ENCODE measurements around the gene HOXC11.

The HOXC11 gene

GRCh38 chr12:53942467-53942997 lies 30.4 kb upstream of the HOXC11 start:
- DNase-seq (ENCODE audit: low spot score): no peak

- DNase-seq (ENCODE audit: low spot score): no peak
Observed at GRCh38 chr12:53944209-53944608, 28.7 kb upstream of the HOXC11 start.

- no peak for DNase-seq (ENCODE audit: low spot score)
Observed at GRCh38 chr12:53944907-53945847, 27.7 kb upstream of the HOXC11 start.

DNA sequence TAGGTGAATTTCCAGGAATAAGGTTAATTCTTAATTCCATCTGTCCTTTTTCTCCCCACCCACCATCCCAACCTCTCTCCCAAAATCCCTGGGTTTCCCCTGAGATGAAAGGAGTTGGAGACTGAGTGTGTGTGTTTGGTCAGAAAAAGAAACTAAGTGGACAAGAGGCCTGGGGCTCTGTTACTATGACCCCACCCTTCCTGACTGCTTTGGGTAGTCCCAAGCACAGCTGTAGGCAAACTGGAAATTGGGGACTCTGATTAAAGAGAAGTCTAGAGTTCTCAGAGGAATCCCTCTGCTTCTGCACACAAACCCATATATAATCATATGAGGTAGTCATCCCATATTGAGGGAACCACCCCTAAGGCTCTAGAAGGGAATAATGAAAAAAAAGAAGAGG lies 25.2 kb upstream of the HOXC11 start:
- no peak for DNase-seq (ENCODE audit: low spot score)

DNA sequence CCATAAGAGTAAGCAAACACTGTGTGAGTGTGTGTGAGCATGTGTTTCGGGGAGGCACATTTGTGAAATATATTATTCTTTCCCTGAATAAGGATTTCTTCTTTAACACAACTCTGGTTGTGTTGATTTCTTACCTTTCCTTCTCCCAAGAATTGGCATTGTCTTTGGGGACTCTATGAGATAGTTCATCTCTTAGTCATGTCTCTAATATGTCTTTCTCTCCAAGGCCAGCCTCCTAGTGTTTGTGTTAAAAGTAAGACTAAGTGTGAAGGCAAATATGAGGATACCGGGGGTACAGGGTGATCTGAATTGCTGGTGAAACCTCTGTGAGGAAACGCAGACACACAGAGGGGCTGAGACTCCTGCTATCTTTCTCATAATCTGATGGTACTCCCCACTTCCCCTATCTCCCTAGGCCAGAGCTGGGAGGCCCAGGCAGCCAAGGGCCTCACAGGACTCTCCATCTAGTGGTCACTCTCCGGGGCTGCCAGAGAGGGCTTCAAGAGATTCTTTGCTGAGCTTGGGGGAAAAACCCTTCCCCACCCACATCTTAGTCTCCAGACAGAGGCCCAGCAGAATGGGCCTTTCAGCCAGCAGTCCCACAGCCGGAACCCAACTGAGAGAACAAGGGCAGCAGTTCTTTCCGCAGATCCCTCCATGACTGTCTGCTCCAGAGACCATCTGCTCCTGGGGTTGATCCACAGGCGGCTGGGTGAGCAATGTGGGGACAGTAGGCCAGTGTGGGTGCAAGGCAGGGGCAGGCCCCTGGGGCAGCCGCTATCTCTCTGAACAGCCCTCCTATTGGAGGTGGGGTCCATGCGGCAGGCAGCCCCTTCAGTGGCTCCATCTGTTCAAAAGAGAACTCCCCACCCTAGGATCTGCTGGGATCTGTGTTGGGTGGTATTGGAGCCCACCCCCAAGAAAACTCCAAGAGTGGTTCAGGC lies 24.0 kb upstream of the HOXC11 start:
- no peak for DNase-seq (ENCODE audit: low spot score)

DNA sequence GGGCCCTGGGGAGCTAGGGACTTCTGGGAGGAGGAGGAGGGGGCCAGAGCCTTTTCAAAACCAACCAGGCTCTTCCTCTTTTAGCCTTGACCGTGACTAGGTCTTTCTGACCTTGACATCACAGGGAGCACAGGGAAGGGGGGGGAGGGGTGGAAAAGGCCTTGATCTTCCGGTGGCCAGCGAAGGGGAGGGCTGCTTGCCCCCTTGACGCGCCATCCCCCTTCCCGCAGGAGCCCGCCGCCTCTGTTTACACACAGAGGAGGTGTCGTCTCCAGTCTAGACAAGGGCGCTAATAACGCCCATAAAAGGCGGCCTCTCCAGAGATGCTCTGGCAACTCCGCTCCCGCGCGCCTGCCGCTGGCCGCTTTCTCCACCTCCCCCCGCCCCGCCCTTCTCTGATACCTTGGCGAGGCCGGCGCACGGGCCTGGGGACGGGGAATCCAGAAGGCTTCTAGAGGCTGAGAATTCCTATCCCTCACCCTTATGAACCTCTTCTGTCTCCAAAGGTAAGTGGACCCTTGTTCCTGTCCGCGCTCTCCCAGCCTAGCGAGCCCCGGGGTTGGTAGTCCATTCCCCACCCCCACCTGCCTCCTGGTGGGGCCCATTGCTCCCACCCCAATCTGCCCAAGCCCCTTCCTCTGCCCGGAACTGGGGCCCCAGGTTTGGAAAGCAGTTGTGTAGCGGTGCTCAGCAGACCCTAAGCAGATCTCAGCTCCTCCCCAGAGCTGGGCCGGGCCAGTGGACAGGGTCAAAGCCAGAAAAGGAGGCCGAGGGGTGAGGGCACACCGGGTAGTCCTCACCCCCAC lies 23.1 kb upstream of the HOXC11 start:
- no peak for DNase-seq (ENCODE audit: low spot score)

GRCh38 chr12:53950437-53950773 lies 22.5 kb upstream of the HOXC11 start:
- no peak for DNase-seq (ENCODE audit: low spot score)

DNA sequence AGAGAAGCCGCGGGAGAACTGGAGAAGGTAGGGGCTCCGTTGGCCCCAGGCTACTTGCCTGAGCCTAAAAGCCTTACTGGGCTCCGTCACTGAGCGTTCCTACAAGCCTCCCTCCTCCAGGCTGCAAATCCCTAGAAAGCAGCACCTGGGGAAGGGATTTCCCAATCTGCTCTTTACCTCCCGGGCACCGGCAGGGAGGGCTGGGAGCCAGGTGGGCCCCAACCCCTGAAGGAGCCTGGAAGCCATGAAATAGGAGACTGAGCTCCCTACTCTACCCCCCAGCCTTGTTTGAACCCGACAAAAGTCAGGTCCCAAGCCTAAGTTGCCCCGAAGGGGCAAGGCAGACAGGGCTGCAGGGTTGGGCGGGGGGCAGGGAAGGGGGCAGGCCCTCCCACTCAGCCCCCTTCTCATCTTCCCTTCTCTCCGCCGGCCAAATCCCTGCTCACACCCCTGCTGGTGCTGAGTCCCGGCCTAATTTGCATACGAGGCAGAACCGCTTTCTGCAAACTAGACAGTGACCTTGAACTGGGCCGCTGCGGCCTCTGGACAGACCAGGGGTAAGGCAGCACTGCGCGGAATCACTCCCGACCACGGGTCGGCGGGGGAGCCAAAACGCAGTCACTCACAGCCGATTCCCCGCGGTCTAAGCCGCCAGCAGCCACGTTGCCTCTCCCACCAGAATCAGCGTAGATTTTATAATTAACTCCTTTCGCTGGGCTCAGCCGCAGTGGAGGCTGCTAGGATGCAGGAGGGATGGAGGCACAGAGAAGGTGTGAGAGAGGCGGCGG lies 21.9 kb upstream of the HOXC11 start:
- DNase-seq (ENCODE audit: low spot score): no peak

- no peak for DNase-seq (ENCODE audit: low spot score)
Observed at GRCh38 chr12:53951577-53952334, 21.2 kb upstream of the HOXC11 start.

DNA sequence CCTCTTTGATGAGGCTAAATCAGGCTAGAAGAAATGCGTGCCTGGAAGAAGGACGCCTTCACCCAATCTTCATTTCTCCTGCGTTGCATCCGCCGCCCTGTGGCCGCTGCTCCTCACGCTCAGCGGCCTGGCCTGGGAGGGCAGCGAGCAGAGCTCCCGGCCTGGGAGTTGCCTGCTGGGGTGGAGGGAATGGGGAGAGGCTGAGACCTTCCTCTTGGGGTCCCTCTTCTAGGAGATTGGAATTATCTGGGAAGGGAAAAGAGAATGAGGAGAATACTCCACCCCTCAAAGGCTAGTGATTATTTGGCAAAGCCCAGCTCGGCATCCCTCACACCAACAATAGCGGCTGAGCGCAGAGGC lies 20.6 kb upstream of the HOXC11 start:
- no peak for DNase-seq (ENCODE audit: low spot score)

- no peak for DNase-seq (ENCODE audit: low spot score)
Observed at GRCh38 chr12:53952871-53953734, 19.8 kb upstream of the HOXC11 start.

DNA sequence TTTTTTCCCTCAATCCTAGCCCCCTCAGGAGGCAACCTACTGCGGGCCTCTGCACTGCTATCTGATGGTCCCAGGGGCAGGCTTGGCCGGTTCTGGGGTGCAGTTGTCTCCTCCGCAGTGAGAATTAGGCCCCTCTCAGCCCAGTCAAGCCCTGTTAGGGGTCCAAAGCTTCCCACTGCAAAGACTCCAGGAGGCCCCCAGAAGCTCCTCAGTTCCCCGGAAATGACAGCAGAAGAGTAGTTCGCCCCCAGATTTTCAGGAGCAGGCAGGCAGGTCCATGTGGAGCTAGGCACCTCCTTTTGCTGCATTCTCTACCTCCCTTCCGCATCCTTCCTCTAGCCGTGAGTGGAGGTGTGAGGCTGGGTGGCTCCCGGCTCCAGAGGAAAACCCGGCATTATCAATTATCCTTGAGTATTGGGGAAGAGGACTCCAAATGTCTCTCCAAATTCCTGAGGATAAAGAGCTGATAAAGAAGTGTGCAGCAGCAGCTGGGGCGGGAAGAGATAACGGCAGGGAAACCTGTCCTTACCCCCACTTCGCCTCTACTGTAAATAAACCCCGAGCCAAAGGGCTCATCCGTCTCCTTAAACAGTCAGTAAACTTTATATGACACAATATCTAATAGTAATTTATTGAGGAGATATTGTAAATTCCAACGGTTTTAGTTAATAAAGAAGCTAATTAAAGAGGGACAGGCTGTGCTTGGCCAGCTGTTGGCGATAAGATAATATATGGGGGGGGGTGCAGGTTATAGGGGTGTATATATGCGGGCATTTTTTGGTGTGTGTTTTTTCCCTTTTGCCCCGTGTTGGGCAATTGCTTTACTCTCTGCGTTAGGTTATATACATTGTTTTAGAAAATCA lies 18.9 kb upstream of the HOXC11 start:
- DNase-seq (ENCODE audit: low spot score): no peak

DNA sequence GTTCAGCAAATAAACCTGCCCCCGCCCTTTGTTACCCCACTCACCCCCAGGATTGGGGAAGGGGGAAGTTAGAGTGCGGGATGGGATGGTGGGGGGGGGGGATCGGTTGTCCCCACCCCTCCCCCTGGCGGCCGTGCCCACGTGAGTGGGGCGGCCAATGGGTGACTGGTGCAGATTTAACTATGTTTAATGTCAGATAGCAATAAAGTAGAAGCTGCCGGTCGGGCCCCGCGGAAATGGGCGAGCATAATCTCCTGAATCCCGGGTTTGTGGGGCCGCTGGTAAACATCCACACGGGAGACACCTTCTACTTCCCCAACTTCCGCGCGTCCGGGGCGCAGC lies 18.3 kb upstream of the HOXC11 start, which contains the start of gene HOXC12:
Gene HOXC12, plus strand, starts transcription at position 210 of the 342 bp plus-strand sequence. Its CDS starts 27 bp downstream, at position 237.
- no peak for DNase-seq (ENCODE audit: low spot score)

DNA sequence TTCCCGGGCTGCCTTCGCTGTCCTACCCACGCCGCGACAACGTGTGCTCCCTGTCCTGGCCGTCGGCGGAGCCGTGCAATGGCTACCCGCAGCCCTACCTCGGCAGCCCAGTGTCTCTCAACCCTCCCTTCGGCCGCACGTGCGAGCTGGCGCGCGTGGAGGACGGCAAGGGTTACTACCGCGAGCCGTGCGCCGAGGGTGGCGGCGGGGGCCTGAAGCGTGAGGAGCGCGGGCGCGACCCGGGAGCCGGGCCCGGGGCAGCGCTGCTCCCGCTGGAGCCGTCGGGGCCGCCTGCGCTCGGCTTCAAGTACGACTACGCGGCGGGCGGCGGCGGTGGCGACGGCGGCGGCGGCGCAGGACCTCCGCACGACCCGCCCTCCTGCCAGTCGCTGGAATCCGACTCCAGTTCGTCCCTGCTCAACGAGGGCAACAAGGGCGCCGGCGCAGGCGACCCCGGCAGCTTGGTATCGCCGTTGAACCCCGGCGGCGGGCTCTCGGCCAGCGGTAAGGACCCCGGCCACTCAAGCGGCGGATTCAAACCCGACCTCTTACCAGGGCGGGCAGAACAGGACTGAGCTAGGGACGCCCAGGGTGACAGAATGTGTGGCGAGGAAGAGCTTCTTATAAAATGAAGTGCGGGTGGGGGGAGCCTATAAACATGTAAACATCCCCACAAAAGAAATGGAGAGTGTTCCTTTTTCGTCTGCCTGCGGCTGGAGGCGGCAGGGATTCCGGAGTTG lies 17.7 kb upstream of the HOXC11 start:
- DNase-seq (ENCODE audit: low spot score): no peak

- DNase-seq (ENCODE audit: low spot score): no peak
Observed at GRCh38 chr12:53955776-53956250, 17.1 kb upstream of the HOXC11 start.

DNA sequence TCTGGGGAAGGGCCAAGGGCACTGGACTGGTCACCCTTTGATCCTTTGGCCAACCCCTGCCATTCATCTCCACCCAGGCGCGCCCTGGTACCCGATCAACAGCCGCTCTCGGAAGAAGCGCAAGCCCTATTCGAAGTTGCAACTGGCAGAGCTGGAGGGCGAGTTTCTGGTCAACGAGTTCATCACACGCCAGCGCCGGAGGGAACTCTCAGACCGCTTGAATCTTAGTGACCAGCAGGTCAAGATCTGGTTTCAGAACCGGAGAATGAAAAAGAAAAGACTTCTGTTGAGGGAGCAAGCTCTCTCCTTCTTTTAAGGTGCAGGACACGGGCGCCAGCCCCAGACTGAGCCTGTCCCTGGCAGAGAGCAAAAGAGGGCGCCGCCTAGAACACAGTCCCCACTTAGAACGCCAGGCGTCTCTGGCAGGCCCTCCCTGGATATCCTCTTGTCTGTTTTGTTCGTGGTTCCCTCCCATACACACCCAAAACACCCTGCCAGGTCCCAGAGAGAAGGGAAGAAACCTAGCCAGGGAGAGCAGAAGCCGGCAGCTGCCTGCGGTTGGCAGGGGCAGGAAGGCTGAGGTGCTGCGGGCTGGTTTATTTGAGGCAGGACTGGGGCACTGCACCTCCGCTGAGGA lies 16.6 kb upstream of the HOXC11 start:
- no peak for DNase-seq (ENCODE audit: low spot score)

- no peak for DNase-seq (ENCODE audit: low spot score)
Observed at GRCh38 chr12:53956914-53957536, 15.9 kb upstream of the HOXC11 start.

Data from COLO829 (cell line).